HG02623 (cell line): ENCODE data around the gene TMED3.
"Not testable (repeated sequence)": the region's sequence is repeated elsewhere in the genome, so short reads cannot be mapped to it uniquely, and the experiment has no call there.

Experiments
- ATAC-seq: cut with Tn5 transposase; IDR thresholded peaks from one replicate; pipeline ENCODE4 v1.9.1; 2021; ENCODE audit warnings: moderate library complexity; ENCODE audit not compliant: unreplicated experiment

TMED3 gene

GRCh38 chr15:79315623-79316328 is 4.9 kb downstream of the TMED3 start:
- ATAC-seq: no peak

- ATAC-seq: no peak
Measured at GRCh38 chr15:79316864-79317263, 6.0 kb downstream of the TMED3 start.

GRCh38 chr15:79319973-79320372 is 9.1 kb downstream of the TMED3 start:
- not testable (repeated sequence) for ATAC-seq

GRCh38 chr15:79321876-79322275 is 11.0 kb downstream of the TMED3 start:
- no peak for ATAC-seq

- no peak for ATAC-seq
Measured at GRCh38 chr15:79322306-79322705, 11.4 kb downstream of the TMED3 start.

- no peak for ATAC-seq
Measured at GRCh38 chr15:79322945-79323344, 12.0 kb downstream of the TMED3 start.

GRCh38 chr15:79329171-79329611 is 18.3 kb downstream of the TMED3 start:
- no peak for ATAC-seq

- ATAC-seq: no peak
Measured at GRCh38 chr15:79332824-79333510, 22.1 kb downstream of the TMED3 start.

GRCh38 chr15:79337591-79337990 is 26.7 kb downstream of the TMED3 start:
- no peak for ATAC-seq

GRCh38 chr15:79339588-79340314 is 28.8 kb downstream of the TMED3 start:
- no peak for ATAC-seq

- ATAC-seq: no peak
Measured at GRCh38 chr15:79340315-79340602, 29.3 kb downstream of the TMED3 start.

GRCh38 chr15:79341396-79341795 is 30.5 kb downstream of the TMED3 start:
- ATAC-seq: no peak

- ATAC-seq: no peak
Measured at GRCh38 chr15:79349525-79349924, 38.6 kb downstream of the TMED3 start.

- no peak for ATAC-seq
Measured at GRCh38 chr15:79352206-79352605, 41.3 kb downstream of the TMED3 start.

GRCh38 chr15:79357566-79357965 is 46.7 kb downstream of the TMED3 start:
- ATAC-seq: no peak

- no peak for ATAC-seq
Measured at GRCh38 chr15:79358069-79358468, 47.2 kb downstream of the TMED3 start.

- no peak for ATAC-seq
Measured at GRCh38 chr15:79364571-79365240, 53.8 kb downstream of the TMED3 start.

- no peak for ATAC-seq
Measured at GRCh38 chr15:79365765-79366164, 54.9 kb downstream of the TMED3 start.

GRCh38 chr15:79366691-79367090 is 55.8 kb downstream of the TMED3 start:
- no peak for ATAC-seq

GRCh38 chr15:79370716-79371115 is 59.8 kb downstream of the TMED3 start:
- ATAC-seq: no peak

GRCh38 chr15:79371591-79371990 is 60.7 kb downstream of the TMED3 start:
- no peak for ATAC-seq

GRCh38 chr15:79372428-79372827 is 61.5 kb downstream of the TMED3 start:
- no peak for ATAC-seq
